ENCODE results near the gene LIN7C. TPM values are rescaled to one million over a fixed set of nuclear protein-coding genes. Genes with fewer than 3 reads are reported as not detected.

The LIN7C gene
- total RNA-seq, 1 donor from 2014 or later: 15.5 TPM

DNA sequence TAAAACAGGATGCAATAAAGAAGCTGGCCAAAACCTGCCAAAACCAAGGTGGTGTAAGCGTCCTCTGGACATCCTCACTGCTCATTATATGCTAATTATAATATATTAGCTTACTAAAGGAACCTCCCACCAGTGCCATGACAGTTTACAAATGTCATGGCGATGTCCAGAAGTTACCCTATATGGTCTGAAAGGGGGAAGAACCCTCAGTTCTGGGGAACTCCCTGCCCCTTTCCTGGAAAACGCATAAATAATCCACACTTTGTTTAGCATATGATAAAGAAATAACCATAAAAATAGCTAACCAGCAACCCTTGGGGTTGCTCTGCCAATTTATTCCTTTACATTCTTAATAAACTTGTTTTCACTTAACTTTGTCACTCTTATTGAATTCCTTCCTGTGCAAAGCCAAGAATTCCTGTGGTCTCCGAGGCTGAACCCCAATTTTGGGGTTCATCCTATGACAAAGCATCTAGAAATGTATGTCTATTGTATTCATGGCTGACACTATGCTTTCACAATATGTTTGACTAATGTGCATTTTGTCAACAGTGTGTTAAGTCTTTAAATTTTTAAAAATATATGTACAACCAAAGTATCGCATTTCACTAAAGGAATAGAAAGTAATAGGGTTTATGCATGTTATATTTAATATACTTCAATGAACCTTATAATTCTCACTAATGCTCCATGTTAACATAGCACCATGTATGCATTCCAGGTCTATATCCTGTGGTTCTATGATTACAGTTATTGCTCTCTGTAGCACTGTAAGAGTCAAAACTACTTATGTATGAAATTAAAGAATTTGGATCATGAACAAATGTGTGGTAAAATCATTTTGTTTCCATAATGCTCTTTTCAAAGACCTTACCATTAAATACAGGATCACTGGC, 59.0 kb downstream of the LIN7C start:
- no peak for TF ChIP-seq CTCF (IDR thresholded peaks at IDR 0.05; ENCODE audit: borderline replicate concordance)
- H3K4me1 ChIP-seq: peaks cover 47% of the 10 kb centered on the region
- DNase-seq: no peak

GRCh38 chr11:27445625-27446024, 60.9 kb downstream of the LIN7C start:
- H3K9me3 ChIP-seq (replicated peaks): no peaks in the 10 kb centered on the region
- no peak overlapping the region for H3K4me3 ChIP-seq
- no peaks in the 10 kb centered on the region for H3K36me3 ChIP-seq
- DNase-seq: no peak
- peaks cover 28% of the 10 kb centered on the region for H3K4me1 ChIP-seq
- no peak overlapping the region for H3K27ac ChIP-seq (replicated peaks)
- no peaks in the 10 kb centered on the region for H3K27me3 ChIP-seq (ENCODE audit: low read depth)
- intact Hi-C loops (cut with micrococcal nuclease): no loop called here
- TF ChIP-seq CTCF (IDR thresholded peaks at IDR 0.05; ENCODE audit: borderline replicate concordance): no peak

More for the DNA sequence above, 59.0 kb downstream of the LIN7C start:
- no peaks in the 10 kb centered on the region for H3K36me3 ChIP-seq
- H3K4me3 ChIP-seq: no peak overlapping the region
- H3K27me3 ChIP-seq (ENCODE audit: low read depth): no peaks in the 10 kb centered on the region
- no peak overlapping the region for H3K27ac ChIP-seq (replicated peaks)
- intact Hi-C loops (cut with micrococcal nuclease): no loop called here
- H3K9me3 ChIP-seq (replicated peaks): no peaks in the 10 kb centered on the region

DNA sequence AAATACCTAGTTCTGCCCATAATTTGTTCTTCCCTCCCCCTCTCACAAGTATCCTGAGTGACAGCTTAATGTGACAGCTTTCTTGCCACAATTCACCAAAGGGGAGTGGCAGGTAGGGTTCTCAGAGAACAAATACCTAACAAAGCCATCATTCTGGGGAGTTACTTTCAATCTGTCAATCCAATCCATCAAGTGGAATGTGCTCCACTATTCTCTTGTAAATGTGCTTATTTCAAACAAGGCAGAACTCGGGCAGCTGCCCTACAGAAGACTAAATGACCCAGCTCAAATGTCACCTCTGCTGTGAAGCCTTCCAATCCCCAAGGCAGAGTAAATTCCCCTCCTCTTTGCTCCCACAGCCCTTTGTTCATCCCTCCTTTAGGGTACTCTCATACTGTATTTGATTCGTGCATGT, 61.8 kb downstream of the LIN7C start:
- Histone ChIP-seq H3K27me3 (ENCODE audit: low read depth) (no peaks in the 10 kb centered on the region), H3K36me3 (no peaks in the 10 kb centered on the region), H3K4me1 (peaks cover 25% of the 10 kb centered on the region), H3K4me3 (no peak overlapping the region), H3K9me3 (replicated peaks) (no peaks in the 10 kb centered on the region), H3K27ac (replicated peaks) (no peak overlapping the region)
- TF ChIP-seq CTCF (IDR thresholded peaks at IDR 0.05; ENCODE audit: borderline replicate concordance): no peak
- intact Hi-C loops (cut with micrococcal nuclease): no loop called here
- no peak for DNase-seq

Small RNA genes lying within 50 kb of the gene (microRNA-seq; reads per million reads assigned to microRNA genes)
- not detected for gene MIR8087

Other genes with a start within 250 kb of the LIN7C start
- gene CCDC34, start 143.6 kb downstream of the LIN7C start, total RNA-seq: 1.6 TPM
- 13.0 TPM for gene LGR4, start 34.0 kb downstream of the LIN7C start, total RNA-seq
- gene BDNF, start 193.7 kb upstream of the LIN7C start, total RNA-seq: 3.1 TPM

Measured in left ventricle myocardium inferior (tissue), 1 donor.